Measurements from ENCODE around the gene CAST.

Gene CAST

DNA sequence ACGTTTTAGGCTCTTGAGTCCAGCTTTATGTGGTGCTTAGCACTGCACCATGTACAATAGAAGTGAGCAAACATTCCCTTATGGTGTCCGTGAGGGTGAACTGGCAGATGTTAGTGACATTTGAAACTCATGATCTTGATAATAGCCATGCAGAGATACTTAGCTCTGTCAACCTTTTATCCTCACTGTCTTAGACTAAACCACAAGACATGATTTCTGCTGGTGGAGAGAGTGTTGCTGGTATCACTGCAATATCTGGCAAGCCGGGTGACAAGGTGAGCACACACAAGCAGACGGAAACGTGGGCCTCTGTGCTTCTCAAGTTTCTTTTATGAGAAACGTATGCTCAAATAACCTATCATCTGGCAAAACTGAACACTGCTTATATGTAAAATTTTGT, 68.4 kb downstream of the CAST start:
- no peak for DNase-seq
- Mint-ChIP-seq H3K4me1 (no peaks in the 10 kb centered on the region), H3K27ac (no peak overlapping the region), H3K27me3 (ENCODE audit: low read depth, poor library complexity) (peaks cover 5% of the 10 kb centered on the region), H3K36me3 (ENCODE audit: low read depth) (peaks cover 18% of the 10 kb centered on the region), H3K4me3 (no peak overlapping the region), H3K9me3 (no peaks in the 10 kb centered on the region)
- TF ChIP-seq, protein P1, sequence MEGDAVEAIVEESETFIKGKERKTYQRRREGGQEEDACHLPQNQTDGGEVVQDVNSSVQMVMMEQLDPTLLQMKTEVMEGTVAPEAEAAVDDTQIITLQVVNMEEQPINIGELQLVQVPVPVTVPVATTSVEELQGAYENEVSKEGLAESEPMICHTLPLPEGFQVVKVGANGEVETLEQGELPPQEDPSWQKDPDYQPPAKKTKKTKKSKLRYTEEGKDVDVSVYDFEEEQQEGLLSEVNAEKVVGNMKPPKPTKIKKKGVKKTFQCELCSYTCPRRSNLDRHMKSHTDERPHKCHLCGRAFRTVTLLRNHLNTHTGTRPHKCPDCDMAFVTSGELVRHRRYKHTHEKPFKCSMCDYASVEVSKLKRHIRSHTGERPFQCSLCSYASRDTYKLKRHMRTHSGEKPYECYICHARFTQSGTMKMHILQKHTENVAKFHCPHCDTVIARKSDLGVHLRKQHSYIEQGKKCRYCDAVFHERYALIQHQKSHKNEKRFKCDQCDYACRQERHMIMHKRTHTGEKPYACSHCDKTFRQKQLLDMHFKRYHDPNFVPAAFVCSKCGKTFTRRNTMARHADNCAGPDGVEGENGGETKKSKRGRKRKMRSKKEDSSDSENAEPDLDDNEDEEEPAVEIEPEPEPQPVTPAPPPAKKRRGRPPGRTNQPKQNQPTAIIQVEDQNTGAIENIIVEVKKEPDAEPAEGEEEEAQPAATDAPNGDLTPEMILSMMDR (IDR thresholded peaks at IDR 0.05) = no peak

DNA sequence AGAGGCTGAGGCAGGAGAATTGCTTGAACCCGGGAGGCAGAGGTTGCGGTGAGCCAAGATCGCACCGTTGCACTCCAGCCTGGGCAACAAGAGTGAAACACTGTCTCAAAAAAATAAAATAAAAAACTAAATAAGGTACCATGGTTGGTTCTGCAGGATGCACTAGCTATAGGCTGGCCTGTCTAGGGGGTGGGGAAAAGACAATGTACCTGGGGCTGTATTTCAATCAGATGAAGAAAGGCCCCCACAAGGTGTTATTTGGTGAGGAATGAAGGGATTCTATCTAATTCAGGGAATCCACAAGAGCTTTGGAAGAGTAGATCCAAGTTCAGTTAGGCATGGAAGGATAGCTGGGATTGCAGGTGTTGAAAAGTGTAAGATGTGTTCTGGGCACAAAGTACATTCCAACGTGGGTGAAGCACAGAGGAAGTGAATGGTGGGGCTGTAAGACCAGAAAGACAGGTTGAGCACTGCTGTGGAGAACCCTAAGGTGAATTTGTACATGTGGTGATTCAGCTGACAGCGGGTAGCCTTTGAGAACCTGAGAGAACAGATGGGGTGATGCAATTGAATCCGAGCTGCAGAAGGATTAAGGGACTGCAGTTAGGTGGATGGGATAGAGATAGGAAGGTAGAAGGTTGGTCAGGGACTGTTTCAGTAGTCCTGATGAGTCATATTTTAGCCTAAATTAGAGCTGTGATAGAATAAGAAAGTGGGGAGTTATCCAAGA, 71.8 kb downstream of the CAST start:
- Mint-ChIP-seq H3K4me1 (no peaks in the 10 kb centered on the region), H3K9me3 (no peaks in the 10 kb centered on the region), H3K36me3 (ENCODE audit: low read depth) (peaks cover 28% of the 10 kb centered on the region), H3K27me3 (ENCODE audit: low read depth, poor library complexity) (peaks cover 5% of the 10 kb centered on the region), H3K4me3 (no peak overlapping the region), H3K27ac (peak overlapping the region; percentile 9)
- DNase-seq = no peak
- TF ChIP-seq, protein P1 (IDR thresholded peaks at IDR 0.05) = no peak

DNA sequence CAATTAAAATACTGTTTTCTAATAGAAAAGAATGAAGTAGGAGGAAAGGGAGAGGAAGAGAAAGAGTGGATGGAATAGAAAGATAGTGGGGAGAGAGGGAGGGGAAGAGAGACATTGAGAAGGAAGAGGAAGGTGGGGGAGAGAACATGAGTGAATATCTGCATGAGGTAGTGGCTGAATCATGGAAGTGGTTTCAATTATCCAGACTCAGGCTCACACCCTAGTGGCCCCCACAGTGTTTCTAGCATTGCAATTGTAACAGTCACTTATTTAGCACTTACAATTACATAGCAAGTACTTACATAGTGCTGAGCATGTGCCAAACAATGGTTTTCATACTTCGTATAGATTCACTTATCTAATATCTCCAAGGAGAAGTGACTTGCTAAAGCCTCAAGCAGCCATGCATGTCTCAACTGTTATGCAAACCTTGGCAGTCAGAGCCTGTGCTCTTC, 72.7 kb downstream of the CAST start:
- no peak overlapping the region for H3K4me3 Mint-ChIP-seq
- H3K27me3 Mint-ChIP-seq (ENCODE audit: low read depth, poor library complexity) = peaks cover 5% of the 10 kb centered on the region
- TF ChIP-seq, protein P1 (IDR thresholded peaks at IDR 0.05) = no peak
- DNase-seq = no peak
- H3K27ac Mint-ChIP-seq = no peak overlapping the region
- no peaks in the 10 kb centered on the region for H3K9me3 Mint-ChIP-seq
- peaks cover 29% of the 10 kb centered on the region for H3K36me3 Mint-ChIP-seq (ENCODE audit: low read depth)
- no peaks in the 10 kb centered on the region for H3K4me1 Mint-ChIP-seq

DNA sequence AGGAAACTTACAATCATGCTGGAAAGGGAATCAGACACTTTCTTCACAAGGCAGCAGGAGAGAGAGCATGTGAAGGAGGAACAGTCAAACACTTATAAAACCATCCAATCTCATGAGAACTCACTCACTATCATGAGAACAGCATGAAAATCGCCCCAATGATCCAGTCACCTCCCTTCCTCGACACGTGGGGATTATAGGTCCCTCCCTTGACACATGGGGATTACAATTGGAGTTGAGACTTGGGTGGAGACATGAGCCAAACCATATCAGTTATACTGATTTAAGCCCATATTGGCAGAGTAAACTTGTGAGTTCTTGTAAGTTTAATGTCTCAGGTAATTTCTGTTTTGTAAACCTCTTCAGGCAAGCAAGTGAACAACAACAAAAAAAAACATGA, 74.8 kb downstream of the CAST start:
- Mint-ChIP-seq H3K4me3 (no peak overlapping the region), H3K36me3 (ENCODE audit: low read depth) (peaks cover 41% of the 10 kb centered on the region), H3K4me1 (peaks cover 16% of the 10 kb centered on the region), H3K9me3 (no peaks in the 10 kb centered on the region), H3K27ac (peak overlapping the region; percentile 72), H3K27me3 (ENCODE audit: low read depth, poor library complexity) (peaks cover 5% of the 10 kb centered on the region)
- no peak for DNase-seq
- TF ChIP-seq, protein P1 (IDR thresholded peaks at IDR 0.05) = no peak

DNA sequence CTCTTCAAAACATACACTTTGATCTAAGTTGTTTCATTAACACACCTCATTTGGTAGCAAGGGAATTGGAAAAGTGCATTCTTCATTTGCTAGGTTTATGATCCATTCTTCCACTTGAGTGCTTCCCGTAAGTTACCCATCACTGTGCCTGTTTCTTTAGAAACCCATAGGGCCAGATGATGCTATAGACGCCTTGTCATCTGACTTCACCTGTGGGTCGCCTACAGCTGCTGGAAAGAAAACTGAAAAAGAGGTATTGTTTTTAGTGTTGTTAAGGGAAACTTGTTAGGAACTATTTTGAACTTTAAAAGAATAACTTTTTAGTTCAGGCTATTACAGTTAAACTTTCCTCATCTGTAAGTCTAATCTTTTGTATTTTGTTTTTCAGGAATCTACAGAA, 78.9 kb downstream of the CAST start:
- Mint-ChIP-seq H3K27ac (no peak overlapping the region), H3K4me1 (peaks cover 48% of the 10 kb centered on the region), H3K36me3 (ENCODE audit: low read depth) (peaks cover 71% of the 10 kb centered on the region), H3K4me3 (no peak overlapping the region), H3K27me3 (ENCODE audit: low read depth, poor library complexity) (no peaks in the 10 kb centered on the region), H3K9me3 (peaks cover 22% of the 10 kb centered on the region)
- no peak for DNase-seq
- TF ChIP-seq, protein P1 (IDR thresholded peaks at IDR 0.05) = no peak

DNA sequence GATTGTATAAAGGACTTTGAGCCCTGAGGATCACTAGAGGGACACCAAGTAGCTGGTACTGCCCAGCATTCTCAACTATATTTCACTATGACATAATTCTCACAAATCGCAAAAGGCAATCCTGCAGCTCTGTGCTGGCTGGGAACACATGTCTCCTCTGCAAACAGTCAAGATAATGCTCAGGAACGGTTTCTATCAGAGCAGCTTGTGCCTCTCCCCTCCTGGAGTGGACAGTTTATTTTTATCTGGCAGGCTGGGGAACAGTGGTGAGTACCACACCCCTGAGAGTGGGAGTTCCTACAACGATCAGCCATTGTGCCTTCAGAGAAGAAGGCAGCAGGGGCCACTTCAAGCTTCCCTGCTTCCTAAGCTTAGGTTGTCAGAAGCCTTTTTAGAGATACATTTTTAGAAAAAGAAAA, 79.7 kb downstream of the CAST start:
- no peak overlapping the region for H3K4me3 Mint-ChIP-seq
- no peak for DNase-seq
- H3K27me3 Mint-ChIP-seq (ENCODE audit: low read depth, poor library complexity) = no peaks in the 10 kb centered on the region
- TF ChIP-seq, protein P1 (IDR thresholded peaks at IDR 0.05) = no peak
- H3K36me3 Mint-ChIP-seq (ENCODE audit: low read depth) = peaks cover 75% of the 10 kb centered on the region
- H3K4me1 Mint-ChIP-seq = peaks cover 54% of the 10 kb centered on the region
- H3K9me3 Mint-ChIP-seq = peaks cover 29% of the 10 kb centered on the region
- H3K27ac Mint-ChIP-seq = no peak overlapping the region
